OCI-LY1 (cell line): ENCODE results near the gene HDAC6.

Source experiments
- H2AFZ ChIP-seq: fragments of 200-600 bp; sonication (generic), shearing (Covaris generic); 2 replicates; pipeline ENCODE4 v1.6.0; 2014; ENCODE audit warnings: antibody characterized with exemption, mild to moderate bottlenecking, low read length
- H3F3A ChIP-seq: fragments of 200-600 bp; sonication (generic), shearing (Covaris generic); 2 replicates; pipeline ENCODE4 v1.6.0; 2014; ENCODE audit warnings: mild to moderate bottlenecking, antibody characterized with exemption, low read length, moderate library complexity; ENCODE audit not compliant: insufficient read depth
- H3K27ac ChIP-seq: fragments of 200-600 bp; sonication (generic); 2 replicates; pipeline ENCODE4 v1.5.1; 2014; ENCODE audit warnings: low read length, mixed run types, mild to moderate bottlenecking, low read depth; ENCODE audit not compliant: poor library complexity, severe bottlenecking
- H3K27me3 ChIP-seq: fragments of 200-600 bp; sonication (generic); 2 replicates; pipeline ENCODE4 v1.6.0; 2014; ENCODE audit warnings: antibody characterized with exemption, mild to moderate bottlenecking, low read length, moderate library complexity; ENCODE audit not compliant: insufficient read depth
- H3K36me3 ChIP-seq: fragments of 200-600 bp; sonication (generic); 2 replicates; pipeline ENCODE4 v1.6.1; 2014; ENCODE audit warnings: mild to moderate bottlenecking, antibody characterized with exemption, low read length, moderate library complexity, mixed read lengths; ENCODE audit not compliant: insufficient read depth
- H3K4me1 ChIP-seq: fragments of 200-600 bp; sonication (generic); 2 replicates; pipeline ENCODE4 v1.5.1; 2014; ENCODE audit warnings: mild to moderate bottlenecking, low read length, moderate library complexity; ENCODE audit not compliant: insufficient read depth, severe bottlenecking
- H3K4me2 ChIP-seq: fragments of 200-600 bp; sonication (generic), shearing (Covaris generic); 2 replicates; pipeline ENCODE4 v1.6.1; 2014; ENCODE audit warnings: low read length
- H3K4me3 ChIP-seq: fragments of 200-600 bp; sonication (generic); 2 replicates; pipeline ENCODE4 v1.5.1; 2014; ENCODE audit warnings: low read length, low read depth, mild to moderate bottlenecking, mixed read lengths; ENCODE audit not compliant: poor library complexity, severe bottlenecking
- H3K79me2 ChIP-seq: fragments of 200-600 bp; shearing (Covaris generic); 2 replicates; pipeline ENCODE4 v1.6.1; 2016; ENCODE audit warnings: mixed run types, low read length, mixed read lengths; ENCODE audit not compliant: insufficient read depth
- H3K9ac ChIP-seq: fragments of 200-600 bp; sonication (generic), shearing (Covaris generic); 2 replicates; pipeline ENCODE4 v1.6.1; 2014; ENCODE audit warnings: mild to moderate bottlenecking, low read length, mixed read lengths
- H3K9me2 ChIP-seq: fragments of 200-600 bp; sonication (generic), shearing (Covaris generic); 2 replicates; pipeline ENCODE4 v1.6.1; 2014; ENCODE audit warnings: low read depth, mild to moderate bottlenecking, low read length, mixed read lengths
- H3K9me3 ChIP-seq: fragments of 200-600 bp; shearing (Covaris generic); 2 replicates; pipeline ENCODE4 v1.6.1; 2014; ENCODE audit warnings: low read length, mixed read lengths
- H4K20me1 ChIP-seq: fragments of 200-600 bp; sonication (generic), shearing (Covaris generic); 2 replicates; pipeline ENCODE4 v1.6.0; 2016; ENCODE audit warnings: mild to moderate bottlenecking, low read length; ENCODE audit not compliant: insufficient read depth
- CTCF ChIP-seq: fragments of 200-600 bp; sonication (generic), shearing (Covaris generic); IDR thresholded peaks from 2 replicates; pipeline ENCODE4 v1.5.1; 2017; ENCODE audit warnings: mild to moderate bottlenecking, antibody characterized with exemption, low read length, moderate library complexity, mixed read lengths
- EZH2 ChIP-seq: fragments of 200-600 bp; sonication (generic), shearing (Covaris generic); IDR thresholded peaks from 2 replicates; pipeline ENCODE4 v1.8.0; 2017; ENCODE audit warnings: borderline replicate concordance, mixed run types, mild to moderate bottlenecking, antibody characterized with exemption, low read length, moderate library complexity, mixed read lengths

The HDAC6 gene

GRCh38 chrX:48835524-48836329, 33.9 kb downstream of the HDAC6 start, which contains the start of gene PCSK1N:
Gene PCSK1N (minus strand): TSS chrX:48835610. CDS start chrX:48835532, 78 bp downstream.
- Histone ChIP-seq H3K36me3 (no peaks in the 10 kb centered on the region), H3K4me1 (peaks cover 17% of the 10 kb centered on the region), H3K4me3 (peak within 1 kb of the TSS; percentile 76), H3K9me2 (no peaks in the 10 kb centered on the region), H3K9me3 (no peaks in the 10 kb centered on the region), H3F3A (no peaks in the 10 kb centered on the region), H3K4me2 (peak within 1 kb of the TSS; percentile 64), H3K27ac (no peak within 1 kb of the TSS), H3K27me3 (no peaks in the 10 kb centered on the region), H3K9ac (peak within 1 kb of the TSS; percentile 54), H2AFZ (no peak within 1 kb of the TSS), H4K20me1 (no peaks in the 10 kb centered on the region), H3K79me2 (no peaks in the 10 kb centered on the region)
- TF ChIP-seq EZH2 (no peak), CTCF (no peak)

DNA sequence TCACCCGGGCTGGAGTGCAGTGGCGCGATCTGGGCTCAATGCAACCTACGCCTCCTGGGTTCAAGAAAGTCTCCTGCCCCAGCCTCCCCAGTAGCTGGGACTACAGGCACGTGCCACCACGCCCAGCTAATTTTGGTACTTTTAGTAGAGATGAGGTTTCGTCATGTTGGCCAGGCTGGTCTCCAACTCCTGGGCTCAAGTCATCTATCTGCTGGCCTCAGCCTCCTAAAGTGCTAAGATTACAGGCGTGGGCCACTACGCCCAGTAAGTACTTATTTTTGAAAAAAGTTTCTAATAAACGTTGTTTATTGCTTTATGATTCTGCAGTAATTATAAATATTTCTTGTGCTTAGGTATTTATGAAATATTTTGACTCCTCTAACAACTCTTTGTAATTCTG, 37.8 kb downstream of the HDAC6 start:
- Histone ChIP-seq H2AFZ (no peak overlapping the region), H3K9me2 (no peaks in the 10 kb centered on the region)

GRCh38 chrX:48848847-48849246, 47.0 kb downstream of the HDAC6 start:
- H2AFZ ChIP-seq = no peak overlapping the region
- H3K4me3 ChIP-seq = no peak overlapping the region
- H3K36me3 ChIP-seq = no peaks in the 10 kb centered on the region
- no peaks in the 10 kb centered on the region for H4K20me1 ChIP-seq
- no peaks in the 10 kb centered on the region for H3K79me2 ChIP-seq
- H3K9me3 ChIP-seq = no peaks in the 10 kb centered on the region
- no peak overlapping the region for H3K27ac ChIP-seq
- H3F3A ChIP-seq = no peaks in the 10 kb centered on the region
- TF ChIP-seq CTCF (no peak), EZH2 (no peak)
- H3K4me1 ChIP-seq = no peaks in the 10 kb centered on the region
- no peaks in the 10 kb centered on the region for H3K9me2 ChIP-seq
- H3K4me2 ChIP-seq = no peak overlapping the region
- no peaks in the 10 kb centered on the region for H3K27me3 ChIP-seq
- H3K9ac ChIP-seq = no peak overlapping the region

More for the DNA sequence above, 37.8 kb downstream of the HDAC6 start:
- Histone ChIP-seq H3K9ac (no peak overlapping the region), H3F3A (no peaks in the 10 kb centered on the region), H3K9me3 (no peaks in the 10 kb centered on the region), H3K36me3 (no peaks in the 10 kb centered on the region), H3K4me1 (peaks cover 6% of the 10 kb centered on the region), H3K27me3 (no peaks in the 10 kb centered on the region), H3K27ac (no peak overlapping the region), H3K79me2 (no peaks in the 10 kb centered on the region), H3K4me2 (no peak overlapping the region), H4K20me1 (no peaks in the 10 kb centered on the region), H3K4me3 (no peak overlapping the region)
- no peak for TF ChIP-seq CTCF
- no peak for TF ChIP-seq EZH2
